HG03442 (cell line): ENCODE measurements around the gene PEBP1.
A peak's percentile ranks its signal among the peaks of the same experiment; 100 is the strongest.

Experiments
- ATAC-seq: cut with Tn5 transposase; IDR thresholded peaks from one replicate; pipeline ENCODE4 v1.9.1; 2021; ENCODE audit warnings: mild to moderate bottlenecking, moderate library complexity; ENCODE audit not compliant: unreplicated experiment

The PEBP1 gene

GRCh38 chr12:118135788-118136558, at the start of gene PEBP1:
PEBP1 (plus strand) TSS chr12:118136124; CDS start chr12:118136210, 86 bp downstream.
- peak; percentile 96 for ATAC-seq

- ATAC-seq, result no peak
Observed at GRCh38 chr12:118089782-118090181, 46.1 kb upstream of the PEBP1 start.

DNA sequence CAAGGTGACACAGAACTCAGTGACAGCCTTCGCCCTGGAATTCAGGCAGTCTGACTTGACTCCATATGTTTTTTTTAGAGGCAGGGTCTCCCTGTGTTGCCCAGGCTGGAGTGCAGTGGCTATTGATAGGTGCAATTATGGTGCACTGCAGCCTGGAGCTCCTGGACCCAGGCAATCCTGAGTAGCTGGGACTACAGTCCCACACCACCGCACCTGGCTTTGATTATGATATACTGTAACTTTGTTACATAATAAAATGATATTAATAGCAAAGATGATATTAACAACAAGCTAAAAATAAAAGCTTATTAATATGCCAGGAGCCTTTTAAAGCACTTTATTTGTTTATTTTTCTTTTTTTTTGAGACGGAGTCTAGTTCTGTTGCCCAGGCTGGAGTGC, 41.9 kb upstream of the PEBP1 start:
- ATAC-seq, result no peak

DNA sequence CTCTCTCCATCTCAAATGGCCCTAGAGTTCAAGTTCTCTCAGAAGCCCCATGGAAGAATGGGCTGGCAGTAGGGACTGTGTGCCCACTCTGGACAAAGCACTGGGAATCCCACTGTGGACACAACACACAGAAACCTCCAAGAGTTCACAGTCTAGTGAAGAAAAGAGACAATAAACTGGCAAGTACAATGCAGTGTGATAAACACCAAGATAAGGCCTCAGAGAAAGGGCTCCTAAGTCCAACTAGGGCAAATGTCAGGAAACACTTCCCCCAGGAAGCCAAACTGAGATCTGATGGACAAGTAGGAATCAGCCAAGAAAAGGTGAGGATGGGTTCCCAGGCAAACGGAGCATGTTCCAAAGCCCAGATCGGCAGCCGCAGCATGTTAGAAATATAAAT, 37.5 kb upstream of the PEBP1 start:
- ATAC-seq, result no peak

DNA sequence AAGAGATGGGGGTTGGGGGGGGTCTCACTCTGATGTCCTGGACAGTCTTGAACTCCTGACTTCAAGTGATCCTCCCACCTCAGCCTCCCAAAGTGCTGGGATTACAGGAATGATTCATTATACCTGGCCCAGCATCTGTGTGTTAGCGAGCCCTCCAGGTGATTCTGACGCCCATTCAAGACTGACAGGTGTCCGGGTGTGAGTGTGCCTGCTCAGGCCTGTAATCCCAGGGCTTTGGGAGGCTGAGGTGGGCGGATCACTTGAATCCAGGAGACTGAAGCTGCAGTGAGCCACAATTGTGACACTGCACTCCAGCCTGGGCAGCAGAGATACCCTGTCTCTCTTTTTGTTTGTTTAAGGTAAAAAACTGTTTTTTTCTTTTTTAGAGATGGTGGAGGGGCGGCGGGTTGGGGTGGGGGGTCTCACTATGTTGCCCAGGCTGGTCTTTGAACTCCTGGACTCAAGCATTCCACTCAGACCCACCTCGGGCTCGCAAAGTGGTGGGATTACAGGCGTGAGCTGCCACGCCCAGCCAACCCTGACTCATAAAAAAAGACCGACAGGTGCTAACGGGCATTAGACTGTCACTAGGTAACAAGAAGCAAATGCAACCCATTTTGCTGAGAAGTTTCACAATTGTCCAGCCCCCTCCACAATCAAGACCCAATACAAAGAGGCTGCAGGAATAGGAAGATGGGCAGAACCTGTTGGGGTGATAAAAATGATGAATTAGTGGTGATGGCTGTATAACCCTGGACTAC, 36.8 kb upstream of the PEBP1 start:
- no peak for ATAC-seq

- ATAC-seq, result no peak
Observed at GRCh38 chr12:118101051-118101450, 34.9 kb upstream of the PEBP1 start.

DNA sequence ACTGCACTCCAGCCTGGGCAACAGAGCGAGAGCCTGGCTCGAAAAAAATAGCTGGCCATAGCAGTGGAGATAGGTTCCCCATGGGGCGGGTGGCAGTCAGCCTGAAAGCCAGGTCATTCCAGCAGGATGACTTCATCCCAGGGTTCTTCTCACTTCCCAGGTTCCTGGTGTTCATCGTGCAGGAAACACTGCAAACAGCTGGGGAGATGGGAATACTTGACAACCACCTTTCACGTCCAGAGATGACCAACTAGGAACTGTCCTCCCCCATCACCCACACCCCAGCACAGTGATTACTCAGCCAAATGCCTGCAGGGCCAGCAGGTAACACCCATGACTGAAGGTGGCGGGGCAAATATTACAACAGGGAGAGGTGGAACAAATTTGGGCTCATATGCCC, 33.9 kb upstream of the PEBP1 start:
- no peak for ATAC-seq

- no peak for ATAC-seq
Observed at GRCh38 chr12:118102609-118103008, 33.3 kb upstream of the PEBP1 start.

GRCh38 chr12:118103201-118103600, 32.7 kb upstream of the PEBP1 start:
- no peak for ATAC-seq

GRCh38 chr12:118103601-118104382, 32.1 kb upstream of the PEBP1 start, which contains the start of gene VSIG10:
VSIG10 (minus strand) TSS chr12:118104011; CDS start chr12:118103671, 340 bp downstream.
- peak; percentile 39 for ATAC-seq

DNA sequence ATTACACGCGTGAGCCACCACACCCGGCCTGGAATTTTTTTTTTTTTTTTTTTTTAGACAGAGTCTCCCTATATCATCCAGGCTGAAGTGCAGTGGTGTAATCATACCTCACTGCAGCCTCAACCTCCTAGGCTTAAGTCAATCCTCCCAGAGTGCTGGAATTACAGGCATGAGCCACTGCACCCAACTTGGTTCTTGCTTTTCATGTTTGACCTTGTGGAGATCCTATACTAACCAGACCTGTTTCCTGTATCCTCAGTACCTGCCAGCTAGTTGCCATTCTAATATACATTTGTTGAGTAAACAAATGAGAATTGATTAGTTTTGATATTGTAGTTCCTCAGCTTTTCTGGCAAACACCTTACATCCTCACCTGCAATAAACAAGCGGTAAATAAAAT, 28.9 kb upstream of the PEBP1 start:
- ATAC-seq, result no peak

- ATAC-seq, result no peak
Observed at GRCh38 chr12:118107694-118108093, 28.2 kb upstream of the PEBP1 start.

GRCh38 chr12:118109088-118109487, 26.8 kb upstream of the PEBP1 start:
- no peak for ATAC-seq

DNA sequence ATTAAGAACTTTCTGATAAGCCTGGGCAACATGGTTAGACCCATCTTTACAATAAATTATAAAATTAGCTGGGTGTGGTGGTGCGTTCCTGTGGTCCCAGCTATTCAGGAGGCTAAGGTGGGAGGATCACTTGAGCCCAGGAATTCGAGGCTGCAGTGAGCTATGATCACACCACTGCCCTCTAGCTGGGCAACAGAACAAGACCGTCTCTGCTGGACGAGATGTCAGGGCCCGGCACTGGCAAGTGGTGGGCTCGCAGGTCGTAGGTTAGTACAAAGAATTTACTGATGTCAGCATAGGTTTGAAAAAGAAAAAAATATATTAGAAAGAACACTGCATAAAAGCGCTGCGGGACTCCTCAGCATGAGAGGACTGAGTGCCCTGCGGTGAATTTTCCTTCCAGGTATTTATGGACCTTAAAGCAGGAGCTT, 16.5 kb upstream of the PEBP1 start:
- no peak for ATAC-seq

DNA sequence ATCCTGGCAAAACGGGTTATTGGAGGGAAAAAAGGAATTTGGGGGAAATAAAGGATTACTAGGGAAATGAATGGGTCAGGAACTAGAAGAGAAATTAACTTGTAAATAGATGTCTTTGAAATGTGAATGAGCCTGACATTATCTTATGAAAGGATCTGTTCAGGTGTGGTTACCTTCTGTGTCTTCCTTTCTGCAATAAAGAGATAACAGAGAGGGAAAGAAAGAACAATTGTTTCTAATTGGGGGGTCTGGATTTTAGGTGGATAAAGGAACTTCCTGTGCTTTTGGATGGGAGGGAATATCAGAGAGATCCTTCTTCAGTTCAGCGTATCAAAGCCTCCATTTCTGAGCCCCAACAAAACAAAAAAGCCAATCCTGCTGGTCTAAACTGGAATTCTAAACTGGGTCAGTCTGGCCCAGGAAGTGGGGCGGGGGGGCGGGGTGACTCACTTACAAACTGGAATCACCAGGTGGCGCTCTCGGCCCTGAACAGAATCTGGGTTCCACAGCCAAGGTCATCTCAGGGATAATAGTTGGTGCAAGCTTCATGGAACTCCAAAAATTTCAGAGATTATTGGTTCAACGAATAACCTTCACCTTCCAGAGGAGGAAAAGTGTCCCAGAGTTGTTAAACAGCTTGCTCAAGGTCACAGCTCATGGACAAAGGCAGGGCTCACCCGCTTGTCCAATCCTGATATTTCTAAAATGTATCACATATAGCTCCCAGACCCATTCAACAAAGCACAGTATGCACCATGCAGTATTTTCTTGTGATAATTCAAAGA, 15.2 kb upstream of the PEBP1 start:
- peak; percentile 50 for ATAC-seq

- no peak for ATAC-seq
Observed at GRCh38 chr12:118122264-118122663, 13.7 kb upstream of the PEBP1 start.

DNA sequence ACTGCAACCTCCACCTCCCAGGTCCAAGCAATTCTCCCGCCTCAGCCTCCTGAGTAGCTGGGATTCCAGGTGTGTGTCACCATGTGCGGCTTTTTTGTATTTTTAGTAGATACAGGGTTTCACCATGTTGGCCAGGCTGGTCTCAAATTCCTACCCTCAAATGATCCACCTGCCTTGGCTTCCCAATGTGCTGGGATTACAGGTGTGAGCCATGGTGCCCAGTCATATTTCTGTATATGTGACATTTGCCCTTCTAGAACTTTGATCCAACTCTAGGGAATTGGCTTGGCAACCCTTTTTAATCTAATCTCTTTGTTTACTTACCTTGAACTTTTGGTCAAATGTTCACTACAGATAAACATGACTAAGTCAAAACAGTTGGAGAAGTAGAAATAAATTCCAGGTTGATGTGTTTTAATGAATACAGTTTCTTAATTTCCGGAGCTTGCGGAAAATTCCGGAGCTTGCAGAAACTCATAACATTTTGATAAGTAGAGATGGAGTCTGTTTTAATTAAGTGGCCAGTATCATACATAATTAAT, 11.5 kb upstream of the PEBP1 start:
- no peak for ATAC-seq

- no peak for ATAC-seq
Observed at GRCh38 chr12:118125743-118126118, 10.2 kb upstream of the PEBP1 start.

GRCh38 chr12:118126119-118126757, 9.7 kb upstream of the PEBP1 start:
- ATAC-seq, result no peak

GRCh38 chr12:118127867-118128266, 8.1 kb upstream of the PEBP1 start:
- no peak for ATAC-seq
